ENCODE data around the gene ZGPAT.

ZGPAT gene

GRCh38 chr20:63678667-63679465 lies 29.0 kb upstream of the ZGPAT start:
- no peak for DNase-seq

DNA sequence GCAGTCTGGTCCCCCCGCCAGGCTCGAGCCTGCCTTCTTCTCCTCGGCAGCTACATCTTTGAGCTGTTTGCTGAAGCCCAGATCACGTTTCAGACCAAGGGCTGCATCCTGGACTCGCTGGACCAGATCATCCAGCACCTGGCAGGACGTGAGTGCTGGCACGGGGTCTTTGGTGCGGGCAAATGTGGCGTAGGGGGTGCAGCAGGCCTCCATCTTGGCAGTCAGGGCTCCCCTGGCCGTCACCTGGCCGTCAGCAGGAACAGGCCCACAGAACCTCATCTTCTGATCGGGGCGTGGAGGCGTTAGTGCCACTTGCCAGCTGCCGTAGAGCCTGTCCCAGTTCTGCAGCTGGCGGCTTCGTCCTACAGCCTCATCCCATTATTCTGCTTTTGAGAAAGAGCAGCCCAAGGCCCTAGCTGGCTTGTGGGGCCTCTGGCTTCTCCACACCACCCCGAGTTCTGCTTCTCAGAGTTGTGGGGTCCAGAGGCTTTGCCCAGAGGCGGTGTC lies 28.0 kb upstream of the ZGPAT start:
- DNase-seq: no peak

DNA sequence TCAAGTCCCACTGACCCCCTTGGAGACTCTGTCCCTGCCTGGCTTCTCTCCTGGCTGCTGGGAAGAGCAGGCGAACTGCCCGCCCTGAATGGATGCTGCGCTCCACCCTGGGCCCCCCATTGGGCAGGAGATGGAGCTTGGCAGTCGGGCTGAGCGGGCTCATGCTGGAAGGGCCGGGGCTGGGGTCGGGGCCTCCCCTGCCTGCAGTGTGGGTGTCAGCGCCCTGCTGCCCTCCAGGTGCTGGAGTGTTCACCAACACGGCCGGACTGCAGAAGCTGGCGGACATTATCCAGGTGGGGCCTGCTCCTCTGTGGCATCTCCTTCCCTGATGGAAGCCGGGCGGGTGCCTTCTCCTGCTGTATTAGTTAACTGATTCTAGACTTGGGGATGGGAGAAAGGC lies 27.4 kb upstream of the ZGPAT start:
- DNase-seq: no peak

- no peak for DNase-seq
Observed at GRCh38 chr20:63680857-63681608, 26.8 kb upstream of the ZGPAT start.

DNA sequence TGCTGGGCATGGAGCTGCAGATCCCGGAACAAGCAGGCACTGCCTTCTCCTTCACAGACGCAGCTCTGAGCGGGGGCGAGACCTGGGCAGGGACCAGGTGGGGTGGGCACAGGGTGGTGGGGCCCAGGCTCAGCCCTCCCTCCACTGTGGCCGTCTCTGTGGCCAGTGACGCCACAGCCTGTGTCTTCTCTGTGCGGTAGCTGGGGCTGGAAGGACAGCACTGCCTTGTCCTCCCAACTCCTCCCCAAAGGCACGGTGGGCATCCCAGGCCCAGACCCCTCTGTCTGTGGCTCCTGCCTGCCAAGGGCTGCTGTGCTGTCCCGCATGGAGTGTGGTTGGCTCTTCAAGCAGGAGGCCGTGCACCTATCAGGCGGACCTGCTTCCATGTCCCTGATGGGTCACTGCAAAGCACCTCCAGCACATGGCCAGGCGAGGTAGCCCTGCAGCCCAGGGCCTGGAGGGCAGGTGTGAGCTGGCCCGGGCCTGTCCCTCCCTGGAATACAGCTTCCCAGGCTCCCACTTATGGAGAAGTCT lies 26.2 kb upstream of the ZGPAT start:
- no peak for DNase-seq

DNA sequence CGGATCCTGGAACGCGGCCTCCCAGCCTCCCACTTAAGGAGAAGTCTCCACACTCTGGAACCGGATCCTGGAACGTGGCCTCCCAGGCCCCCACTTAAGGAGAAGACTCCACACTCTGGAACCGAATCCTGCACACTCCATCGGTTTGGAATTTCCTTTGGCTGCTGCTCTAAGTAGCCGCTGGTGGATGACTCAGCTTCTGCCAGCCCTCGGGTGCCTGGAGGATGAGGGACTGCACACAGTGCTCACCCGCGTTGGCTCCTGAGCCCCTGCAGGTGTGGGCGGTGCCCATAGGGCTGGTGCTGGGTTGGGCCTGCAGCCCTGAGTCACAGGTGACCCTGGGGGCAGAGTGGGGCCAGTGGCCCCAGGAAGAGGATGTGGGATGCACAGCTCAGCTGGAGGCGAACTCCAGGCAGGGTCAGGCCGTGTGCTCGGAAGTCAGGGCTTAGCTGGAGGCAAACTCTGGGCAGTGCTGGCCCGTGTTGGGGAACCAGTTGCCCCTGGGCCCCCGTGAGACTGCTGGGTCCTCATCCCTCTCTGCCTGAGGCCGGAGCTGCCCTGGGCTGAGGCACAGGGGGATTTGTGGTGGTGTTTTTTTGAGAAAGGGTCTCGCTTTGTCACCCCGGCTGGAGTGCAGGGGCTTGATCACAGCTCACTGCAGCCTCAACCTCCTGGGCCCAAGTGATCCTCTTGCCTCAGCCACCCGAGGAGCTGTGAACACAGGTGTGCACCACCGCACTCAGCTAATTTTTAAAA lies 25.3 kb upstream of the ZGPAT start:
- no peak for DNase-seq

DNA sequence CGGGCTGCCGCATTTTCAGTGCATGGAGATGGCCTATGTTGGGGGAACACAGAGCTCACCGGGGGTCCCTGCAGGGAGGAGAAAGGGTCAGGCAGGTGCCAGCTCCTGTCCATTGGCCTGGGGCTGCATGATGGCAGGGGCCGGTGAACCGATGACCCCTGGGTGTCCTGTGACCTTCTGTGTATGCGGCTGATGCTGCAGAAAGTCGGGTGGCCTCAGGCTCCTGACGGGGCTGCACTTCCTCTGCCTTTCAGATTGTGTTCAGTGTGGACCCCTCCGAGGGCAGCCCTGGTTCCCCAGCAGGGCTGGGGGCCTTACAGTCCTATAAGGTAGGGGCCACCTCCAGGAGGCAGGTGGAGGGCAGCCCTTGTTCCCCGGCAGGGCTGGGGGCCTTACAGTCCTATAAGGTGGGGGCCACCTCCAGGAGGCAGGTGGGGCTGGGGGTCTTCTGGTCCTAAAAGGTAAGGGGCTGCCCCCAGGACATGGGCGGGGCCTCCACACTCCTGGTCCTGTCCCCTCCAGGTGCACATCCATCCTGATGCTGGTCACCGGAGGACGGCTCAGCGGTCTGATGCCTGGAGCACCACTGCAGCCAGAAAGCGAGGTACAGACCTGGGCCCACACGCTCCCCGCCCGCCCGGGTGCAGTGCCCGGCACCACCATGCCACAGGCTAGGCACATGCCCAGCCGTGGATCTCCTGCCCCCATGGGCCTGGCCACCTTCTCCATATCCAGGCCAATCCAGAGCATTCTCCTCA lies 22.4 kb upstream of the ZGPAT start:
- DNase-seq: no peak

DNA sequence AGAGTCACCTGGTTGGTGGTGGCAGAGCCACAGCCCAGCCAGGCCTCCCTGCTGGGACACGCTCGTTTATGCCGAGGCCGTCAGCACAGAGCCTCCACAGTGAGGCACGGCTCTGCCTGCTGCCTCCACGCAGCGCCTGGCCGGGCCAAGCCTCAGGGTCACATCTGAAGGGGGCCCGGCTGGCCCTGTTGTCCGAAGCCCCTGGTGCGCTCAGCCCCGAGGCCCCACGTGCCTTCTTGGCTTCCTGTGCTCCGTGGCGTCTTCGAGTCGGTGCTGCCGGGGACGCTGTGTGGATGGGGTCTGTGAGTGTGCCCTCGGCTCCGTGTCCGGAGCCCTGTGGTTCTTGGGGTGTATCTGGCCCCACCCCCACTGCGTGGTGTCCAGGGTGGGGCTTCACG lies 21.7 kb upstream of the ZGPAT start:
- DNase-seq: no peak

GRCh38 chr20:63686492-63687321 lies 21.1 kb upstream of the ZGPAT start:
- DNase-seq: no peak

GRCh38 chr20:63687419-63688178 lies 20.2 kb upstream of the ZGPAT start:
- DNase-seq: no peak

- no peak for DNase-seq
Observed at GRCh38 chr20:63688228-63689045, 19.4 kb upstream of the ZGPAT start.

DNA sequence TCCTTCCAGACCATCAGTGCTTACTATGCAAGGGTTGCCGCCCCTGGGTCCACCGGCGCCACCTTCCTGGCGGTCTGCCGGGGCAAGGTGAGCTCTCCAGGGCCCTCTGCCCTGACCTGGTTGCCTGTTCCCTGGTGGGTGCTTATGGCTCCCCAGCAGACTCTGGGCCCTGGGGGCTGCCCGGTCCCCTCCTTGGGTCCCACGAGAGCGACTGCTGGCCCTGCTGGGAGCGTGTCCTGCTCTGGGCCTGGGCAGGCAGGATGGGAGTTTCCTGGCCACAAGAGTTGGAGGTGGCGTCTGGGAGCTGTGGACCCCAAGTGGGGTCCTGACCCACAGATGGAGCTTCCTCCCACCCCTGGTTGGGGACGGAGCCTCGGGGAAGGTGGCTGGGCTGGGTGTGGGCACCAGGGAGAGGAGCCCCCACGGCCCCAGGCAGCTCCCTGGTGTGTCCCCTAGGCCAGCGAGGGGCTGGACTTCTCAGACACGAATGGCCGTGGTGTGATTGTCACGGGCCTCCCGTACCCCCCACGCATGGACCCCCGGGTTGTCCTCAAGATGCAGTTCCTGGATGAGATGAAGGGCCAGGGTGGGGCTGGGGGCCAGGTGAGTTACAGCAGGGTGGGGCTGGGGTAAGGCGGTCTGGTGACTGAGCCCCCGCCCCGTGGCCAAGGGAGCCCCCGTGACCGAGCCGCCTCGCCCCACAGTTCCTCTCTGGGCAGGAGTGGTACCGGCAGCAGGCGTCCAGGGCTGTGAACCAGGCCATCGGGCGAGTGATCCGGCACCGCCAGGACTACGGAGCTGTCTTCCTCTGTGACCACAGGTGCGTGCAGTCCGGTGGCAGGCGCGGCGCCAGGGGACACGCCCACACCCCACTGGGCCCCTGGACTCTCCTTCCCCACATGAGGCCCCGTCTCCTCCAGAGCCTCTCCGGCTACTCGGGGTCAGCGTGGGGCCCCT lies 18.5 kb upstream of the ZGPAT start:
- DNase-seq: no peak

DNA sequence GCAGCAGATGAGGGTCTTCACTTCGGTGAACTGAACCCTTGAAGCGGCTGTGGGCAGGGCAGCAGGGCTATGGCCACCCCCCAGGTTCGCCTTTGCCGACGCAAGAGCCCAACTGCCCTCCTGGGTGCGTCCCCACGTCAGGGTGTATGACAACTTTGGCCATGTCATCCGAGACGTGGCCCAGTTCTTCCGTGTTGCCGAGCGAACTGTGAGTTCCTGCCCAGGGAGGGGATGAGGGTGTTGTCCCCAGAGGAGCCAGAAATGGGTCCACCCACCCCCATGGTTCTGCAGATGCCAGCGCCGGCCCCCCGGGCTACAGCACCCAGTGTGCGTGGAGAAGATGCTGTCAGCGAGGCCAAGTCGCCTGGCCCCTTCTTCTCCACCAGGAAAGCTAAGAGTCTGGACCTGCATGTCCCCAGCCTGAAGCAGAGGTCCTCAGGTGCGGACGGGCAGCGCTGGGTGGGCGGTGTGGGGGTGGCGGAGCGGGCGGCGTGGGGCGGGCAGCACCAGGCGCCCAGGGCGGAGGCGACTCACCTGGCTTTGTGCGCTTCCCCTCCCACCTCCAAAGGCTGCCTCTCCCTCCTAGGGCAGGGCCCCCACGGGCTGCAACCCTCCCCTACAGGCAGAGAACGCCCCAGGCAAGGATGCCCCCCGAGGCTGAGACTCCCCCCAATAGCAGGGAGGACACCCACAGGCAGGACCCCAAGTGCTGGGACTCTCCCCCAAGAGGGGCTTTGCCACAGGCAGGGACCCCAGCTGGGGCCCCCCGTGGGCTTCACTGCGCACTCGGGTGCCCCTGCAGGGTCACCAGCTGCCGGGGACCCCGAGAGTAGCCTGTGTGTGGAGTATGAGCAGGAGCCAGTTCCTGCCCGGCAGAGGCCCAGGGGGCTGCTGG lies 17.6 kb upstream of the ZGPAT start:
- DNase-seq: no peak

DNA sequence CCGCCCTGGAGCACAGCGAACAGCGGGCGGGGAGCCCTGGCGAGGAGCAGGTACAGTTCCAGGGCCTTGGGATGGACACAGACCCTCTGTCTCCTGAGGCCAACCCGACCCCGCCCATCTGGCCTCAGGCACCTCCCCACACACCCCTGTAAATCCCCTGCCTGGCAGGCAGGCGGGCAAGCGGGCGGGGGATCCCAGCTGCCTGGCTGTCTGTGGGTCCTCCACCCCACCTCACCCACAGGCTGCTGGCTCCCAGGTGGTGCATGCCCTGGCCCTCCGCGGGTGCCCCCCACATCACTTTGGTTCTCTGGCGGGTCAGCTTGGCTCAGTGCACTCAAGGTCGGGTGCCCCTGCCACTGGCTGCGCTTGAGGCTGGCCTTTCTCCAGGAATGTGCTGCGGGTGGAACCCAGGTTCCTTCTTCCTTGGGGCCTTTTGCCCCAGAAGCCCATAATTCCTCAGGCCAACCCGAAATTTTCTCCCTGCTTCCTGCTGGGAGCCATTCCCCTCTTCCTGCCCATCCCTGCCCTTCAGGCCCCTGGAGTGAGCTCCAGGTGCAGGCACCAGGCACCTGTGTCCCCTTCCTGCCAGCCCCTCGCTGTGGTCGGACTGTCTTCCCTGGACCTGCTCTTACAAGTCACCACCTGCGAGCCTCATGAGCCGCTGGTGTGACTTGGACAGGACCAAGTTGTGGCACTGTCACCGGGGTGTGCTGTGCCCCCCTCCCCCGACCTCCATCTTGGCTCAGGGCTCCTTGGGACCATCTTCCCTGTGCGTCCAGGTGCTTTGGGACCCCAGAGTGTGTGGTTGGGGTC lies 16.7 kb upstream of the ZGPAT start:
- no peak for DNase-seq

GRCh38 chr20:63691711-63692435 lies 16.0 kb upstream of the ZGPAT start:
- DNase-seq: no peak
